Gastrocnemius medialis (tissue), 4 donors: ENCODE results near the gene YWHAG. TPM values are rescaled to one million over a fixed set of nuclear protein-coding genes. Genes with fewer than 3 reads are reported as not detected.
A peak's percentile ranks its signal among the peaks of the same experiment; 100 is the strongest.

Experiments
- ATAC-seq, 2 donors: fragments of 150-250 bp; one replicate each; pipeline ENCODE4 v1.9.1; 2016
- DNase-seq, 2 donors: peaks; one replicate each; pipeline ENCODE4 v3.0.0-alpha.2; 2019
- H3K27ac ChIP-seq, 4 donors: fragments of 200-600 bp; sonication (generic); 1 replicate in 1 of 4; 2 replicates in 3 of 4; pipeline ENCODE4 v1.5.1; 2016 to 2018; ENCODE audit warnings: mild to moderate bottlenecking in 2 of 4, moderate library complexity in 1 of 4
- H3K27me3 ChIP-seq, 3 donors: fragments of 200-600 bp; sonication (generic) in 2 of 3; 1 replicate in 1 of 3; 2 replicates in 2 of 3; pipeline versions ENCODE4 v1.5.1 to v1.6.0; 2016 to 2019; ENCODE audit warnings: mild to moderate bottlenecking in 1 of 3, moderate library complexity in 1 of 3
- H3K36me3 ChIP-seq, 2 donors: fragments of 200-600 bp; sonication (generic) in 1 of 2; one replicate each; pipeline ENCODE4 v1.5.1; 2017 to 2018
- H3K4me1 ChIP-seq, 2 donors: fragments of 200-600 bp; sonication (generic) in 1 of 2; one replicate each; pipeline ENCODE4 v1.5.1; 2016 to 2017; ENCODE audit warnings: mild to moderate bottlenecking in 2 of 2
- H3K4me3 ChIP-seq, 4 donors: fragments of 200-600 bp; sonication (generic) in 3 of 4; 1 replicate in 1 of 4; 2 replicates in 3 of 4; pipeline ENCODE4 v1.5.1; 2016 to 2019; ENCODE audit warnings: mild to moderate bottlenecking in 2 of 4
- H3K9me3 ChIP-seq, 3 donors: fragments of 200-600 bp; sonication (generic) in 2 of 3; 1 replicate in 1 of 3; 2 replicates in 2 of 3; pipeline ENCODE4 v1.5.1; 2016 to 2019
- CTCF ChIP-seq, 5 experiments: fragments of 450-650 bp in 3 of 5; fragments of 200-600 bp in 2 of 5; sonication (generic) in 2 of 5; IDR thresholded peaks in 4 of 5; conservative IDR thresholded peaks in 1 of 5; 1 replicate in 4 of 5; 2 replicates in 1 of 5; pipeline ENCODE4 v1.5.1; 2016 to 2019; ENCODE audit warnings: antibody characterized with exemption in 5 of 5, mild to moderate bottlenecking in 3 of 5, moderate library complexity in 3 of 5
- POLR2A ChIP-seq, 2 donors: fragments of 450-650 bp; IDR thresholded peaks; one replicate each; pipeline ENCODE4 v1.6.1; 2017; ENCODE audit warnings: antibody characterized with exemption in 2 of 2, mild to moderate bottlenecking in 2 of 2, moderate library complexity in 2 of 2
- in situ Hi-C, 4 donors: fragments of 200-750 bp; cut with MboI; loops; one replicate each; pipeline versions ENCODE4 v1.15.0 to v1.8.0; 2017; ENCODE audit warnings: low sequenced_read_pairs in 4 of 4
- intact Hi-C: fragments of 100-400 bp; cut with DNase I; formaldehyde crosslinking; loops from one replicate; pipeline ENCODE4 v1.15.1; 2023; ENCODE audit warnings: low total_unique reads
- total RNA-seq, 4 donors: library from RNA; depleted of rRNA; stranded (reverse); fragments of >200 nt; gene quantifications; one replicate each; pipeline versions ENCODE4 v1.1.0 to v1.2.3, GENCODE V29; 2016

Gene YWHAG
- total RNA-seq, 4 donors from 2014 or later, result 119 to 262 (median 179) TPM

GRCh38 chr7:76281706-76282343 lies 77.0 kb downstream of the YWHAG start:
- Histone ChIP-seq H3K4me3 (peak overlapping the region; percentile 36 to 55 (median 48)), H3K27ac (no peak overlapping the region), H3K4me1 (peaks cover 4 to 5% of the 10 kb centered on the region in 2 donors), H3K36me3 (no peaks in the 10 kb centered on the region), H3K9me3 (no peaks in the 10 kb centered on the region), H3K27me3 (peaks cover 21 to 30% (median 22%) of the 10 kb centered on the region in 3 donors)
- peak in 1 of 2 donors; percentile 22 for ATAC-seq
- TF ChIP-seq CTCF (IDR thresholded peaks at IDR 0.05 in 4 of 5, conservative IDR thresholded peaks at IDR 0.05 in 1 of 5) (no peak), POLR2A (IDR thresholded peaks at IDR 0.05) (no peak)
- intact Hi-C loops, result no loop called here
- in situ Hi-C loops, result loop anchor here in 2 of 4 donors (10.0 kb wide), 2 partner anchors 97 to 107 kb away; no protein-coding TSS in a partner anchor
- no peak for DNase-seq

- H3K4me3 ChIP-seq, result peak overlapping the region; percentile 40 to 51 (median 48)
- no peaks in the 10 kb centered on the region for H3K36me3 ChIP-seq
- H3K27ac ChIP-seq, result no peak overlapping the region
- intact Hi-C loops, result no loop called here
- peaks cover 21 to 30% (median 22%) of the 10 kb centered on the region in 3 donors for H3K27me3 ChIP-seq
- TF ChIP-seq CTCF (IDR thresholded peaks at IDR 0.05 in 4 of 5, conservative IDR thresholded peaks at IDR 0.05 in 1 of 5) (no peak), POLR2A (IDR thresholded peaks at IDR 0.05) (no peak)
- H3K4me1 ChIP-seq, result peaks cover 4 to 5% of the 10 kb centered on the region in 2 donors
- no peaks in the 10 kb centered on the region for H3K9me3 ChIP-seq
- in situ Hi-C loops, result loop anchor here in 2 of 4 donors (10.0 kb wide), 2 partner anchors 96 to 106 kb away; no protein-coding TSS in a partner anchor
- DNase-seq (no peak), ATAC-seq (peak; percentile 22 to 70)
Observed at GRCh38 chr7:76281006-76281705, 77.6 kb downstream of the YWHAG start.

GRCh38 chr7:76280408-76280807 lies 78.4 kb downstream of the YWHAG start:
- Histone ChIP-seq H3K9me3 (no peaks in the 10 kb centered on the region), H3K4me1 (peaks cover 4 to 5% of the 10 kb centered on the region in 2 donors), H3K27ac (no peak overlapping the region), H3K4me3 (no peak overlapping the region), H3K27me3 (peaks cover 21 to 30% (median 22%) of the 10 kb centered on the region in 3 donors), H3K36me3 (no peaks in the 10 kb centered on the region)
- ATAC-seq (no peak), DNase-seq (no peak)
- TF ChIP-seq POLR2A (IDR thresholded peaks at IDR 0.05) (no peak), CTCF (IDR thresholded peaks at IDR 0.05 in 4 of 5, conservative IDR thresholded peaks at IDR 0.05 in 1 of 5) (no peak)
- in situ Hi-C loops, result loop anchor here in 2 of 4 donors (10.0 kb wide), 2 partner anchors 96 to 106 kb away; no protein-coding TSS in a partner anchor
- intact Hi-C loops, result no loop called here

- Histone ChIP-seq H3K9me3 (no peaks in the 10 kb centered on the region), H3K4me1 (peaks cover 4 to 5% of the 10 kb centered on the region in 2 donors), H3K27ac (no peak overlapping the region), H3K4me3 (no peak overlapping the region), H3K36me3 (no peaks in the 10 kb centered on the region), H3K27me3 (peaks cover 19 to 27% (median 20%) of the 10 kb centered on the region in 3 donors)
- intact Hi-C loops, result no loop called here
- ATAC-seq, result no peak
- no peak for DNase-seq
- TF ChIP-seq CTCF (IDR thresholded peaks at IDR 0.05 in 4 of 5, conservative IDR thresholded peaks at IDR 0.05 in 1 of 5), result no peak
- no peak for TF ChIP-seq POLR2A (IDR thresholded peaks at IDR 0.05)
- in situ Hi-C loops, result loop anchor here in 1 of 4 donors (10.0 kb wide), 1 partner anchor 94 kb away; no protein-coding TSS in a partner anchor
Observed at GRCh38 chr7:76278540-76278939, 80.3 kb downstream of the YWHAG start.

Other genes starting within 250 kb of the YWHAG start
- 1 to 10 TPM in 2 of 4 donors, under 1 TPM in 2; 0.53 to 1.2 (median 0.84) TPM for gene SRRM3, start 157.1 kb downstream of the YWHAG start, total RNA-seq
- gene HSPB1, start 56.3 kb downstream of the YWHAG start, total RNA-seq, result 1,000 to 10,000 TPM; 1,878 to 2,898 (median 2,185) TPM
- gene SSC4D, start 50.7 kb upstream of the YWHAG start, total RNA-seq, result under 1 TPM in 3 of 4 donors, not detected in 1; 0.20 to 0.68 (median 0.25) TPM
- gene ZP3, start 66.0 kb upstream of the YWHAG start, total RNA-seq, result 1 to 10 TPM in 1 of 4 donors, not detected in 3; 1.1 TPM
- gene DTX2, start 102.7 kb upstream of the YWHAG start, total RNA-seq, result 10 to 100 TPM; 14.8 to 23.2 (median 18.8) TPM
- gene UPK3B, start 151.6 kb upstream of the YWHAG start, total RNA-seq, result under 1 TPM in 3 of 4 donors, not detected in 1; 0.22 to 0.92 (median 0.27) TPM
- gene SPDYE16, start 184.3 kb upstream of the YWHAG start, total RNA-seq, result under 1 TPM in 1 of 4 donors, not detected in 3; 0.31 TPM